H9 (cell line): ENCODE data around the gene CD180. TPM values are rescaled to one million over a fixed set of nuclear protein-coding genes. Genes with fewer than 3 reads are reported as not detected.

ENCODE experiments used
- DNase-seq: peaks from one replicate; pipeline ENCODE4 v3.0.0-alpha.2; 2017
- H2AFZ ChIP-seq: one replicate; pipeline ENCODE4 v1.6.1; 2013; ENCODE audit warnings: mild to moderate bottlenecking, low read length, control low read depth, moderate library complexity
- H2AK5ac ChIP-seq: 2 replicates; pipeline ENCODE4 v1.6.1; 2013; ENCODE audit warnings: low read length, control low read depth, mixed read lengths; ENCODE audit not compliant: insufficient read length
- H2BK120ac ChIP-seq: one replicate; pipeline ENCODE4 v1.6.1; 2013; ENCODE audit warnings: low read depth, mild to moderate bottlenecking, low read length, control low read depth, inconsistent platforms; ENCODE audit not compliant: poor library complexity, severe bottlenecking
- H2BK12ac ChIP-seq: 2 replicates; pipeline ENCODE4 v1.6.1; 2013; ENCODE audit warnings: low read length, control low read depth, mixed read lengths, low read depth; ENCODE audit not compliant: insufficient read length
- H2BK15ac ChIP-seq: 2 replicates; pipeline ENCODE4 v1.6.1; 2013; ENCODE audit warnings: low read depth, low read length, control low read depth
- H2BK20ac ChIP-seq: one replicate; pipeline ENCODE4 v1.6.1; 2013; ENCODE audit warnings: low read depth, mild to moderate bottlenecking, low read length, control low read depth, inconsistent platforms; ENCODE audit not compliant: poor library complexity, severe bottlenecking
- H2BK5ac ChIP-seq: 2 replicates; pipeline ENCODE4 v1.6.1; 2013; ENCODE audit warnings: low read length, control low read depth, mixed read lengths; ENCODE audit not compliant: insufficient read length
- H3K14ac ChIP-seq: 2 replicates; pipeline ENCODE4 v1.6.1; 2013; ENCODE audit warnings: low read length, control low read depth; ENCODE audit not compliant: insufficient read depth
- H3K18ac ChIP-seq: 2 replicates; pipeline ENCODE4 v1.6.1; 2013; ENCODE audit warnings: low read depth, mild to moderate bottlenecking, mixed read lengths, low read length, control low read depth; ENCODE audit not compliant: insufficient read length
- H3K23ac ChIP-seq: 2 replicates; pipeline ENCODE4 v1.6.1; 2013; ENCODE audit warnings: low read length, control low read depth, mixed read lengths, low read depth; ENCODE audit not compliant: insufficient read length
- H3K23me2 ChIP-seq: 2 replicates; pipeline ENCODE4 v1.6.1; 2013; ENCODE audit warnings: low read depth, mild to moderate bottlenecking, mixed read lengths, low read length, control low read depth; ENCODE audit not compliant: insufficient read length, poor library complexity, severe bottlenecking
- H3K27ac ChIP-seq: 2 replicates; pipeline ENCODE4 v1.5.1; 2013; ENCODE audit warnings: low read length, control low read depth, mixed read lengths, low read depth; ENCODE audit not compliant: insufficient read length
- H3K27me3 ChIP-seq: 2 replicates; pipeline ENCODE4 v1.6.1; 2013; ENCODE audit warnings: low read length, control low read depth, inconsistent platforms; ENCODE audit not compliant: insufficient read depth
- H3K4ac ChIP-seq: 2 replicates; pipeline ENCODE4 v1.6.1; 2013; ENCODE audit warnings: low read depth, mild to moderate bottlenecking, control low read depth, inconsistent platforms, low read length, moderate library complexity
- H3K4me1 ChIP-seq: 2 replicates; pipeline ENCODE4 v1.6.1; 2013; ENCODE audit warnings: low read length, control low read depth, inconsistent platforms; ENCODE audit not compliant: insufficient read depth
- H3K4me2 ChIP-seq: 2 replicates; pipeline ENCODE4 v1.6.1; 2013; ENCODE audit warnings: low read length, control low read depth, mixed read lengths; ENCODE audit not compliant: insufficient read length, insufficient read depth
- H3K56ac ChIP-seq: 2 replicates; pipeline ENCODE4 v1.6.1; 2013; ENCODE audit warnings: low read depth, mild to moderate bottlenecking, mixed read lengths, low read length, control low read depth; ENCODE audit not compliant: insufficient read length
- H3K79me1 ChIP-seq: 2 replicates; pipeline ENCODE4 v1.6.1; 2013; ENCODE audit warnings: low read depth, mild to moderate bottlenecking, moderate library complexity, low read length, control low read depth, inconsistent platforms; ENCODE audit not compliant: insufficient read depth, poor library complexity, severe bottlenecking
- H3K79me2 ChIP-seq: 2 replicates; pipeline ENCODE4 v1.6.1; 2013; ENCODE audit warnings: low read length, control low read depth, inconsistent platforms; ENCODE audit not compliant: insufficient read depth
- H3K9ac ChIP-seq: 2 replicates; pipeline ENCODE4 v1.6.1; 2013; ENCODE audit warnings: low read length, control low read depth, mixed read lengths; ENCODE audit not compliant: insufficient read length; ENCODE audit errors: extremely low read depth
- H3K9me3 ChIP-seq: one replicate; pipeline ENCODE4 v1.6.1; 2013; ENCODE audit warnings: low read depth, low read length, inconsistent platforms; ENCODE audit not compliant: control insufficient read depth
- H3T11ph ChIP-seq: one replicate; pipeline ENCODE4 v1.6.1; 2013; ENCODE audit warnings: mild to moderate bottlenecking, low read length, control low read depth, inconsistent platforms
- H4K20me1 ChIP-seq: one replicate; pipeline ENCODE4 v1.6.1; 2013; ENCODE audit not compliant: control insufficient read depth, insufficient read length, insufficient read depth
- H4K5ac ChIP-seq: 2 replicates; pipeline ENCODE4 v1.6.1; 2013; ENCODE audit warnings: low read depth, mild to moderate bottlenecking, mixed read lengths, low read length, control low read depth; ENCODE audit not compliant: insufficient read length
- H4K8ac ChIP-seq: replicated peaks from 2 replicates; pipeline ENCODE4 v1.6.1; 2013; ENCODE audit warnings: low read length, control low read depth, mixed read lengths, low read depth; ENCODE audit not compliant: insufficient read length
- H4K91ac ChIP-seq: 2 replicates; pipeline ENCODE4 v1.6.1; 2013; ENCODE audit warnings: low read depth, mild to moderate bottlenecking, moderate library complexity, mixed read lengths, low read length, control low read depth; ENCODE audit not compliant: insufficient read length
- H3K27ac Mint-ChIP-seq, 3 experiments: 2 replicates in 2 of 3; 3 replicates in 1 of 3; pipeline ENCODE4 v1.8.0; 2020 to 2021; ENCODE audit warnings: mixed read lengths in 3 of 3, mild to moderate bottlenecking in 1 of 3, moderate library complexity in 1 of 3
- H3K27me3 Mint-ChIP-seq: 2 replicates; pipeline ENCODE4 v1.8.0; 2021; ENCODE audit warnings: low read depth, mild to moderate bottlenecking, moderate library complexity, mixed read lengths
- H3K36me3 Mint-ChIP-seq, 3 experiments: 2 replicates in 2 of 3; 3 replicates in 1 of 3; pipeline ENCODE4 v1.8.0; 2020 to 2021; ENCODE audit warnings: low read depth in 3 of 3, mixed read lengths in 3 of 3; ENCODE audit not compliant: insufficient read depth in 1 of 3
- H3K4me1 Mint-ChIP-seq, 2 experiments: 2 replicates each; pipeline ENCODE4 v1.8.0; 2020; ENCODE audit warnings: mixed read lengths in 2 of 2
- H3K4me3 Mint-ChIP-seq, 2 experiments: 2 replicates in 1 of 2; 3 replicates in 1 of 2; pipeline ENCODE4 v1.8.0; 2020 to 2021; ENCODE audit warnings: mild to moderate bottlenecking in 2 of 2, mixed read lengths in 2 of 2, moderate library complexity in 1 of 2
- H3K9me3 Mint-ChIP-seq, 2 experiments: 2 replicates in 1 of 2; 3 replicates in 1 of 2; pipeline ENCODE4 v1.8.0; 2020; ENCODE audit warnings: mild to moderate bottlenecking in 2 of 2, mixed read lengths in 2 of 2, moderate library complexity in 1 of 2
- WGBS: extraction: QIAGEN DNeasy Blood & Tissue Kit; methylation state at CpG from one replicate; pipeline ENCODE4 v1.1.7; 2013; ENCODE audit warnings: missing lambda C conversion rate, low lambda C conversion rate, mixed read lengths; ENCODE audit not compliant: insufficient read length; ENCODE audit errors: extremely low coverage; 5-methylcytosine and 5-hydroxymethylcytosine counted together
- total RNA-seq: library from RNA; stranded (reverse); gene quantifications from 2 replicates; pipeline ENCODE4 v1.2.1, GENCODE V29; 2021
- TF ChIP-seq, protein P1 (sequence below): fragments of 200-600 bp; sonication (generic); conservative IDR thresholded peaks from 3 replicates; pipeline ENCODE4 v1.8.0; 2021; ENCODE audit warnings: antibody characterized with exemption, mild to moderate bottlenecking

The CD180 gene
- total RNA-seq, 1 experiment from 2014 or later = not detected

GRCh38 chr5:67143549-67143948 is 53.0 kb downstream of the CD180 start:
- no peak overlapping the region for H3K4me3 Mint-ChIP-seq
- Histone ChIP-seq H3K23ac (no peak overlapping the region), H3K56ac (no peak overlapping the region), H2BK5ac (no peak overlapping the region), H4K5ac (no peak overlapping the region), H2BK120ac (no peak overlapping the region), H2BK15ac (no peak overlapping the region), H3K4ac (no peak overlapping the region), H3K27me3 (no peaks in the 10 kb centered on the region), H4K8ac (no peak overlapping the region), H3T11ph (no peak overlapping the region), H2BK12ac (no peak overlapping the region), H3K79me2 (no peaks in the 10 kb centered on the region), H2AFZ (no peak overlapping the region), H2AK5ac (no peak overlapping the region), H3K4me2 (no peak overlapping the region), H3K14ac (no peak overlapping the region), H3K27ac (no peak overlapping the region), H4K20me1 (no peaks in the 10 kb centered on the region), H3K4me1 (no peaks in the 10 kb centered on the region), H3K23me2 (no peaks in the 10 kb centered on the region), H2BK20ac (no peak overlapping the region), H3K9me3 (no peaks in the 10 kb centered on the region), H4K91ac (no peak overlapping the region), H3K18ac (no peak overlapping the region), H3K79me1 (no peaks in the 10 kb centered on the region), H3K9ac (no peak overlapping the region)
- H3K36me3 Mint-ChIP-seq = peaks cover 0 to 5% (median 4%) of the 10 kb centered on the region in 3 experiments; a peak in 3 of 7 replicates
- no peaks in the 10 kb centered on the region for H3K27me3 Mint-ChIP-seq
- no peaks in the 10 kb centered on the region for H3K9me3 Mint-ChIP-seq
- H3K4me1 Mint-ChIP-seq = peaks cover 0 to 1% of the 10 kb centered on the region in 2 experiments; a peak in 1 of 4 replicates
- no peak for DNase-seq
- H3K27ac Mint-ChIP-seq = no peak overlapping the region
- no CpG with 5 or more reads among the region's 2 CpGs for WGBS
- TF ChIP-seq, protein P1, sequence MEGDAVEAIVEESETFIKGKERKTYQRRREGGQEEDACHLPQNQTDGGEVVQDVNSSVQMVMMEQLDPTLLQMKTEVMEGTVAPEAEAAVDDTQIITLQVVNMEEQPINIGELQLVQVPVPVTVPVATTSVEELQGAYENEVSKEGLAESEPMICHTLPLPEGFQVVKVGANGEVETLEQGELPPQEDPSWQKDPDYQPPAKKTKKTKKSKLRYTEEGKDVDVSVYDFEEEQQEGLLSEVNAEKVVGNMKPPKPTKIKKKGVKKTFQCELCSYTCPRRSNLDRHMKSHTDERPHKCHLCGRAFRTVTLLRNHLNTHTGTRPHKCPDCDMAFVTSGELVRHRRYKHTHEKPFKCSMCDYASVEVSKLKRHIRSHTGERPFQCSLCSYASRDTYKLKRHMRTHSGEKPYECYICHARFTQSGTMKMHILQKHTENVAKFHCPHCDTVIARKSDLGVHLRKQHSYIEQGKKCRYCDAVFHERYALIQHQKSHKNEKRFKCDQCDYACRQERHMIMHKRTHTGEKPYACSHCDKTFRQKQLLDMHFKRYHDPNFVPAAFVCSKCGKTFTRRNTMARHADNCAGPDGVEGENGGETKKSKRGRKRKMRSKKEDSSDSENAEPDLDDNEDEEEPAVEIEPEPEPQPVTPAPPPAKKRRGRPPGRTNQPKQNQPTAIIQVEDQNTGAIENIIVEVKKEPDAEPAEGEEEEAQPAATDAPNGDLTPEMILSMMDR = no peak
